ENCODE measurements around the gene CCDC154.

CCDC154 gene

GRCh38 chr16:1461146-1461545 is 16.8 kb upstream of the CCDC154 start:
- H3K36me3 ChIP-seq (ENCODE audit: low read depth) = no peaks in the 10 kb centered on the region
- no peak for TF ChIP-seq CTCF (IDR thresholded peaks at IDR 0.05; ENCODE audit: poor library complexity, severe bottlenecking)
- no peak overlapping the region for H3K27ac ChIP-seq (ENCODE audit: poor library complexity, severe bottlenecking)
- no peaks in the 10 kb centered on the region for H3K4me1 ChIP-seq (ENCODE audit: insufficient read depth, poor library complexity, severe bottlenecking)
- no peak overlapping the region for H3K4me3 ChIP-seq (ENCODE audit: severe bottlenecking)
- ATAC-seq (ENCODE audit: low read depth) (no peak), DNase-seq (ENCODE audit: low spot score) (no peak)
- no peaks in the 10 kb centered on the region for H3K27me3 ChIP-seq (ENCODE audit: insufficient read depth, poor library complexity, severe bottlenecking)
- no peaks in the 10 kb centered on the region for H3K9me3 ChIP-seq (ENCODE audit: severe bottlenecking)

GRCh38 chr16:1460602-1461138 is 16.3 kb upstream of the CCDC154 start:
- H3K36me3 ChIP-seq (ENCODE audit: low read depth) = no peaks in the 10 kb centered on the region
- TF ChIP-seq CTCF (IDR thresholded peaks at IDR 0.05; ENCODE audit: poor library complexity, severe bottlenecking) = no peak

GRCh38 chr16:1459967-1460366 is 15.6 kb upstream of the CCDC154 start:
- DNase-seq (ENCODE audit: low spot score) = no peak
- H3K9me3 ChIP-seq (ENCODE audit: severe bottlenecking) = no peaks in the 10 kb centered on the region
- no peaks in the 10 kb centered on the region for H3K4me1 ChIP-seq (ENCODE audit: insufficient read depth, poor library complexity, severe bottlenecking)
- no peak for TF ChIP-seq CTCF (IDR thresholded peaks at IDR 0.05; ENCODE audit: poor library complexity, severe bottlenecking)
- H3K4me3 ChIP-seq (ENCODE audit: severe bottlenecking) = no peak overlapping the region
- H3K36me3 ChIP-seq (ENCODE audit: low read depth) = no peaks in the 10 kb centered on the region
- no peak overlapping the region for H3K27ac ChIP-seq (ENCODE audit: poor library complexity, severe bottlenecking)
- H3K27me3 ChIP-seq (ENCODE audit: insufficient read depth, poor library complexity, severe bottlenecking) = no peaks in the 10 kb centered on the region
- ATAC-seq (ENCODE audit: low read depth) = no peak

More at GRCh38 chr16:1460602-1461138, 16.3 kb upstream of the CCDC154 start:
- Histone ChIP-seq H3K9me3 (ENCODE audit: severe bottlenecking) (no peaks in the 10 kb centered on the region), H3K4me1 (ENCODE audit: insufficient read depth, poor library complexity, severe bottlenecking) (no peaks in the 10 kb centered on the region), H3K4me3 (ENCODE audit: severe bottlenecking) (no peak overlapping the region), H3K27me3 (ENCODE audit: insufficient read depth, poor library complexity, severe bottlenecking) (no peaks in the 10 kb centered on the region), H3K27ac (ENCODE audit: poor library complexity, severe bottlenecking) (no peak overlapping the region)
- no peak for ATAC-seq (ENCODE audit: low read depth)
- no peak for DNase-seq (ENCODE audit: low spot score)

- no peak overlapping the region for H3K27ac ChIP-seq (ENCODE audit: poor library complexity, severe bottlenecking)
- H3K4me3 ChIP-seq (ENCODE audit: severe bottlenecking) = no peak overlapping the region
- H3K4me1 ChIP-seq (ENCODE audit: insufficient read depth, poor library complexity, severe bottlenecking) = no peaks in the 10 kb centered on the region
- H3K9me3 ChIP-seq (ENCODE audit: severe bottlenecking) = no peaks in the 10 kb centered on the region
- H3K27me3 ChIP-seq (ENCODE audit: insufficient read depth, poor library complexity, severe bottlenecking) = no peaks in the 10 kb centered on the region
- ATAC-seq (ENCODE audit: low read depth) (no peak), DNase-seq (ENCODE audit: low spot score) (peak; percentile 47)
- H3K36me3 ChIP-seq (ENCODE audit: low read depth) = 0 out of 2 replicates have a peak, but pooled peaks cover 2% of the 10 kb centered on the region
- TF ChIP-seq CTCF (IDR thresholded peaks at IDR 0.05; ENCODE audit: poor library complexity, severe bottlenecking) = no peak
Measured at GRCh38 chr16:1458977-1459341, 14.6 kb upstream of the CCDC154 start.

- DNase-seq (ENCODE audit: low spot score) (peak; percentile 41), ATAC-seq (ENCODE audit: low read depth) (no peak)
- H3K36me3 ChIP-seq (ENCODE audit: low read depth) = 0 out of 2 replicates have a peak, but pooled peaks cover 2% of the 10 kb centered on the region
- no peak for TF ChIP-seq CTCF (IDR thresholded peaks at IDR 0.05; ENCODE audit: poor library complexity, severe bottlenecking)
- no peaks in the 10 kb centered on the region for H3K4me1 ChIP-seq (ENCODE audit: insufficient read depth, poor library complexity, severe bottlenecking)
- no peak overlapping the region for H3K4me3 ChIP-seq (ENCODE audit: severe bottlenecking)
- no peak overlapping the region for H3K27ac ChIP-seq (ENCODE audit: poor library complexity, severe bottlenecking)
- no peaks in the 10 kb centered on the region for H3K27me3 ChIP-seq (ENCODE audit: insufficient read depth, poor library complexity, severe bottlenecking)
- no peaks in the 10 kb centered on the region for H3K9me3 ChIP-seq (ENCODE audit: severe bottlenecking)
Measured at GRCh38 chr16:1458336-1458976, 14.1 kb upstream of the CCDC154 start.
